Mesothelial cell of epicardium (in vitro differentiated cells): ENCODE results near the gene HMG20A. TPM values are rescaled to one million over a fixed set of nuclear protein-coding genes. Genes with fewer than 3 reads are reported as not detected.

Experiments used
- DNase-seq, 2 experiments: peaks; one replicate each; pipeline ENCODE4 v3.0.0; 2021; ENCODE audit warnings: low spot score in 2 of 2; ENCODE audit not compliant: unreplicated experiment in 2 of 2
- H3K27ac Mint-ChIP-seq: 2 replicates; pipeline ENCODE4 v1.8.0; 2021; ENCODE audit warnings: mixed read lengths
- H3K27me3 Mint-ChIP-seq: 2 replicates; pipeline ENCODE4 v1.8.0; 2021; ENCODE audit warnings: low read depth, mixed read lengths
- H3K36me3 Mint-ChIP-seq: 2 replicates; pipeline ENCODE4 v1.8.0; 2021; ENCODE audit warnings: mixed read lengths
- H3K4me1 Mint-ChIP-seq: 2 replicates; pipeline ENCODE4 v1.8.0; 2021; ENCODE audit warnings: mixed read lengths
- H3K4me3 Mint-ChIP-seq: 2 replicates; pipeline ENCODE4 v1.8.0; 2021; ENCODE audit warnings: mild to moderate bottlenecking, moderate library complexity, mixed read lengths
- H3K9me3 Mint-ChIP-seq: 2 replicates; pipeline ENCODE4 v1.8.0; 2021; ENCODE audit warnings: mixed read lengths
- total RNA-seq: library from RNA; stranded (reverse); gene quantifications from 3 replicates; pipeline ENCODE4 v1.2.1, GENCODE V29; 2021
- TF ChIP-seq, protein P1 (sequence below): fragments of 200-600 bp; sonication (generic); IDR thresholded peaks from one replicate; pipeline ENCODE4 v1.5.0; 2021; ENCODE audit warnings: antibody characterized with exemption; ENCODE audit not compliant: unreplicated experiment

Gene HMG20A
- total RNA-seq, 1 donor from 2014 or later, result 70.5 TPM

DNA sequence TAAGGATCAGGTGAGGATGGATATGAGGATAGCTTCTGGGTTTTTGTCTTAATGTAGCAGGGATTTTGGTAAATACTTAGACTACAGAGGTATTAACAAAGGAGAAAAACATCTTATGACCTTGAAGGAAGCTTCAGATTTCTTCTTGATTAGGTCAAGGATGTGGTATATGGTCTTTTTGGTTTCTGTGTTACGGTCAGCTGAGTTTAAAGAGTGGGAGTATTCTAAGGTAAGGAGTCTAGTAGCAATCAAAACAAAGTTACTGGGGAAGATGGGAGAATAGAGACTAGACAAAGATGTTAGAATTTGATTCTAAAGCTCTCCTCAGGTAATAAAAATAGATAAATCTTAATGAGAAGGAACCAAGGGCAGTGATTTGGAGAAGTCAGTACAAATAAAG is 6.2 kb downstream of the HMG20A start:
- no peak overlapping the region for H3K4me3 Mint-ChIP-seq

DNA sequence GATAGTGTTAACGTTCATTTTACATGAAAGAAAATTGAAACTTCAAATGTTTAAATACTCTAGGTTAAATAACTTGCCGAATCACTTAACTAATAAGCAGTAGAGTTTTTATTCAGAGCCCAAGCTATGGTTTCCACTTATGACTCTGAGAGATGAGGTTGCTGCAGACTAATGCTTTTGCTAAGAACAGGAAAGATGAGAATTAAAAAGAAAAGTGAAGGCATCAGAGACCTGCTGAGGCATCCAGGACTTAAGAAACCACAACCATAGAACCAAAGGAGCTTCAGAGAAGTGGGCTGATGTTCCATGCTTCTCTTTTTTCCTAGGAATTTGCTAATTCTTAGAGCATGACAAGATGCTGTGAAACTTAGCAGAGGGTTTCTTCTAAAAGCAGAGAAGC is 9.5 kb downstream of the HMG20A start:
- no peak for DNase-seq
- Mint-ChIP-seq H3K27ac (no peak overlapping the region), H3K4me1 (peaks cover 10% of the 10 kb centered on the region), H3K27me3 (no peaks in the 10 kb centered on the region), H3K36me3 (peaks cover 5% of the 10 kb centered on the region), H3K9me3 (peaks cover 5% of the 10 kb centered on the region), H3K4me3 (no peak overlapping the region)
- TF ChIP-seq, protein P1, sequence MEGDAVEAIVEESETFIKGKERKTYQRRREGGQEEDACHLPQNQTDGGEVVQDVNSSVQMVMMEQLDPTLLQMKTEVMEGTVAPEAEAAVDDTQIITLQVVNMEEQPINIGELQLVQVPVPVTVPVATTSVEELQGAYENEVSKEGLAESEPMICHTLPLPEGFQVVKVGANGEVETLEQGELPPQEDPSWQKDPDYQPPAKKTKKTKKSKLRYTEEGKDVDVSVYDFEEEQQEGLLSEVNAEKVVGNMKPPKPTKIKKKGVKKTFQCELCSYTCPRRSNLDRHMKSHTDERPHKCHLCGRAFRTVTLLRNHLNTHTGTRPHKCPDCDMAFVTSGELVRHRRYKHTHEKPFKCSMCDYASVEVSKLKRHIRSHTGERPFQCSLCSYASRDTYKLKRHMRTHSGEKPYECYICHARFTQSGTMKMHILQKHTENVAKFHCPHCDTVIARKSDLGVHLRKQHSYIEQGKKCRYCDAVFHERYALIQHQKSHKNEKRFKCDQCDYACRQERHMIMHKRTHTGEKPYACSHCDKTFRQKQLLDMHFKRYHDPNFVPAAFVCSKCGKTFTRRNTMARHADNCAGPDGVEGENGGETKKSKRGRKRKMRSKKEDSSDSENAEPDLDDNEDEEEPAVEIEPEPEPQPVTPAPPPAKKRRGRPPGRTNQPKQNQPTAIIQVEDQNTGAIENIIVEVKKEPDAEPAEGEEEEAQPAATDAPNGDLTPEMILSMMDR, result no peak

More for the DNA sequence above, 6.2 kb downstream of the HMG20A start:
- H3K9me3 Mint-ChIP-seq, result no peaks in the 10 kb centered on the region
- H3K36me3 Mint-ChIP-seq, result peaks cover 2% of the 10 kb centered on the region
- TF ChIP-seq, protein P1, result no peak
- no peak for DNase-seq
- peaks cover 33% of the 10 kb centered on the region for H3K4me1 Mint-ChIP-seq
- H3K27ac Mint-ChIP-seq, result no peak overlapping the region
- no peaks in the 10 kb centered on the region for H3K27me3 Mint-ChIP-seq

DNA sequence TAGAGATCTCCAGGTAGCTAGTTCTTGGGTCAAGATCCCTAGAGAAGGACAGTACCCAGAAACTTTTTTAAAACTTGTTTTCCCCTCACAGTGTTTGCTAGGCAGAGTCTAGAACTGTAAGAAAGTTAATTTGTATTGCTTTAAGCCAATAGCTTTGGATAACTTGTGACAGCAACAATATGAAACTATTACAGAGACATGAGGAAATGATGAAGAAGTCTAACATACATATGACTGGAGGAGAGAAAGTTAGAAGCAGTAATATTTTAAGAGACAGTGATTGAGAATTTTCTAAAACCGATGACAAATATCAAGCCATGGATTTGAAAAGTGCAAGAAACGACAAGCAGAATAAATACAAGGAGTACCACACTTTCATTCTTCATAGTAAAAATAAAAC is 10.0 kb downstream of the HMG20A start:
- H3K4me3 Mint-ChIP-seq, result no peak overlapping the region
- H3K27me3 Mint-ChIP-seq, result no peaks in the 10 kb centered on the region
- peaks cover 5% of the 10 kb centered on the region for H3K9me3 Mint-ChIP-seq
- TF ChIP-seq, protein P1, result no peak
- no peak overlapping the region for H3K27ac Mint-ChIP-seq
- no peak for DNase-seq
- H3K4me1 Mint-ChIP-seq, result peaks cover 10% of the 10 kb centered on the region
- H3K36me3 Mint-ChIP-seq, result peaks cover 6% of the 10 kb centered on the region

DNA sequence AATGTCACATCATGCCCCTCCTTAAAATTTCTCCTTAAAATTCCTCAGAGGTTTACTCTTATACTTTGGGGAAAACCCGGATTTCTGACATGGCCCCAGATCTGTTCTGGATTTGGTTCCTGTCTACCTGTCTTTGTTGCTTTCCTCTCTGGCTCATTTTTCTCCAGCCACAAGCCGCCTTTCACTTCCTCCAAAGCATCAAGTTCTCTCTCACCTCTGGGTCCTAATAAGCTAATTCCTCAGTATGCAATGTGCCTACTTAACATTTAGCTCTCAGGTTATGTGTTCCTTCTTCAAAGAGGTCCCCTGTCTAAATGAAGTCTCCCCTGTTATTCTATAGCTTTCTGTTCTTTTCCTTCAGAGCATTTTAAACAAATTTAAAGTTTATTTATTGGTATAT is 16.1 kb downstream of the HMG20A start:
- Mint-ChIP-seq H3K9me3 (peaks cover 5% of the 10 kb centered on the region), H3K4me1 (peaks cover 13% of the 10 kb centered on the region), H3K27me3 (no peaks in the 10 kb centered on the region), H3K27ac (no peak overlapping the region), H3K36me3 (peaks cover 13% of the 10 kb centered on the region), H3K4me3 (no peak overlapping the region)
- TF ChIP-seq, protein P1, result no peak
- no peak for DNase-seq

DNA sequence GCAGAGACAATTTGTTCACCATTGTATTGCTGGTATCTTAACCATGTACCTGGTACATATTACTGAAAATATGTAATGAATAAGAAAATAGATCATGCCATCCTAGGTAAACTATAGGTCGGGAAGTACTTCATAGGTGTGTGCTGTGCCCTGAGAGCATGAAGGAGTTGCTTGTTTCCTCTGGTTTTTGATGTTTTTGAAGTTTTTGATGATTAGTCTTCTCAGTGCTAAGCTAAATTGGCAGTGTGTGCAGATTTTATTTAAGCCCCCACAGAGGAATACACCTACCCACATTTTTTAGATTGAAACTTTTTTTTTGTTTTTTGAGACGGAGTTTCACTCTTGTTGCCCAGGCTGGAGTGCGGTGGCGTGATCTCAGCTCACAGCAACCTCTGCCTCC is 16.6 kb downstream of the HMG20A start:
- Mint-ChIP-seq H3K9me3 (peaks cover 5% of the 10 kb centered on the region), H3K27ac (no peak overlapping the region), H3K27me3 (no peaks in the 10 kb centered on the region), H3K36me3 (peaks cover 13% of the 10 kb centered on the region), H3K4me3 (no peak overlapping the region), H3K4me1 (peaks cover 16% of the 10 kb centered on the region)
- TF ChIP-seq, protein P1, result no peak
- DNase-seq, result no peak
